NCI-H2081 treated with DMSO at 0.1 percent for 48 hours (cell line): Measurements from ENCODE around the gene SLC13A3.
"Not testable (repeated sequence)": the region's sequence is repeated elsewhere in the genome, so short reads cannot be mapped to it uniquely, and the experiment has no call there.

ENCODE experiments used
- DNase-seq: peaks from one replicate; lab custom pipeline; 2025; lab: John Stamatoyannopoulos, UW

SLC13A3 gene

GRCh38 chr20:46681032-46681854, 30.0 kb upstream of the SLC13A3 start:
- DNase-seq = peak; percentile 22

- DNase-seq = no peak
Measured at GRCh38 chr20:46680684-46681031, 29.4 kb upstream of the SLC13A3 start.

DNA sequence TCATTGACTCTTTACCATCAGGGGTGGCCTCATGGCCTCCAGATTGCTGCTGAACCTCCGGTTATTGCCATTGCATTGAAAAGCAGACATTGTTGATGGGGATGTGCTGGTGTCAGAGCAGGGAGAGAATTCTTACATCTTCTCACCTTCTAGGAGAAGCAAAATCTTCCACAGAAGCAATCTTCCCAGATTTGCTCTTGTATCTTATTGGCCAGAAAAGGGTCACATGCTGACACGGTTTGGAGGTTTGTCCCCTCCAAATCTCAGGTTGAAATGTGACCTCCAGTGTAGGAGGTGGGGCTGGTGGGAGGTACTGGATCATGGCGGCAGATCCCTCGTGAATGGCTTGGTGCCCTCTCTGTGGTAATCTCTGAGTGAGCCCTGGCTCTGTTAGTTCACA, 27.3 kb upstream of the SLC13A3 start:
- no peak for DNase-seq

DNA sequence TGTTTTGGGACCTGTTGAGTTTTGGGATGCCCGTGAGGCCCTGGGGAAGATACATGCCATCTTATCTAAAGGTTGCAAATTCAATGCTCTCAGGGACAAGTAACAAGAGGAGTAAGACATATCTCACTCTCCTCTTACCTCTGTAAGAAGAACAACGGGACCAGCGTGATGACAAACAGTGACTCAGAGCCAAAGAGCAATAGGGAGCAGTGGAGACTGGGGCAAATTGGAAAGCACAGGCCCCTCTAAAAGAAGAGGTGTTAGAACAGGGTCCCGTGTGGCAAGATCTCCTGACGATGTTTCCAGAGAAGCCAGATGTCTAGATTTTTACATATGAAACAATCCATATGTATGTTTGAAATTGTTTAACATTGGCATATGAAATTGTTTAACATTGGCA, 26.3 kb upstream of the SLC13A3 start:
- no peak for DNase-seq

DNA sequence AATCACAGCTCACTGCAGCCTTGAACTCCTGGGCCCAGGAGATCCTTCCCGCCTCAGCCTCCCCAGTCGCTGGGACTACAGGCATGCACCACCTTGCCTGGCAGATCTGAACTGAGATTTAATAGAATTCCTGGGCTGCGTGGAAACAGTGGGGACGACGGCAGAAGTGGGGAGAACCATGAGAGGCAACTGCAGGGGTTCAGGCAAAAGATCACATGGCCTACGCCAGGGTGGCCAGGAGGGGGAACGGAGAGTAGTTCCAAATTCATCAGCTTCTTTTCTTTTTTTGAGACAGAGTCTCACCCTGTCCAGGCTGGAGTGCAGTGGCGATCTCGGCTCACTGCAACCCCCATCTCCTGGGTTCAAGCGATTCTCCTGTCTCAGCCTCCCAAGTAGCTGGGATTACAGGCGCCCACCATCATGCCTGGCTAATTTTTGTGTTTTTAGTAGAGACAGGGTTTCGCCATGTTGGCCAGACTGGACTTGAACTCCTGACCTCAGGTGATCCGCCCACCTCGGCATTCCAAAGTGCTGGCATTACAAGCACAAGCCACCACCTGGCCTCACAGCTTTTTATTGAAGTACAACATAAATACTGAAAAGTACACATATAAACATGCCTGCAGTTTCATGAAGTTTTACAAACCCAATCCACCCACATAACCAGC, 25.5 kb upstream of the SLC13A3 start:
- not testable (repeated sequence) for DNase-seq

- no peak for DNase-seq
Measured at GRCh38 chr20:46674253-46675083, 23.2 kb upstream of the SLC13A3 start.

DNA sequence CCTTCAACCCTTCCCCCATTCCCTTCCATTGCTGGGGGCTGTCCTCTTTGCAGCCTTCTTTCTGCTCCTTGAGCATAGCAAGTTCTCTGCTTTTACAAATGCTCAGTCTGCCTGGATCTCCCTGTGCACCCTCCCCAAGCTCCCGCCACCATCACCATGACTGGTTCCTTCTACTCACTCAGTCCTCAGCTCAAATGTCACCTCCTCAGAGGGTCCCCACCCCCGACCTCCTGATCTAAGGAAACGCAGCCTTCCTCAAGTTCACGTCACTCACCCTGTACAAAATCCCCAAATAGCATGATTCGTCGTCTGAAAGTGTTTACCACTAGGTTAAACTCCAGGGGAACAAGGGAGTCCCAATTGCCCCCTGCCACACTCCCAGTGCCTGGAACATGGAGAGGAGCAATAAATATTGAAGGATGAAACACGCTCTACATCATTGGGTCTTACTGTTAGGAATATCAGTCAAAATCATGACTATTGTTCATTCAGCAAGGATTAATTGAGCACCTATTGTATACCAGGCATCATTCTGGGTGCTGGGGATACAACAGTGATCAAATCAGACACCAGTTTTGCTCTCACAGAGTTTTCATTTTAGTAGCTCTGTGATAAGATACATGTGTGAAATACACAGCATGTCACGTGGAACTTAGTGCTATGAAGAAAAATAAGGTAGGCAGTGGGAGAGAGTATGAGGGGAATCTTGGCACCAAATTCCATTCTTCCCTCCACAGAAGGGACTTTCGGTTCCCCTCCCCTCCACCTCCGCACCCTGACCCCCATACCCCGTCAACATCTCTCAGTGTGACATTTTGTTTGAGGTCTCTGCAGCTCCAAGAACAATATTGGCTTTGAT, 22.4 kb upstream of the SLC13A3 start:
- no peak for DNase-seq

GRCh38 chr20:46672543-46673148, 21.4 kb upstream of the SLC13A3 start:
- DNase-seq = no peak

DNA sequence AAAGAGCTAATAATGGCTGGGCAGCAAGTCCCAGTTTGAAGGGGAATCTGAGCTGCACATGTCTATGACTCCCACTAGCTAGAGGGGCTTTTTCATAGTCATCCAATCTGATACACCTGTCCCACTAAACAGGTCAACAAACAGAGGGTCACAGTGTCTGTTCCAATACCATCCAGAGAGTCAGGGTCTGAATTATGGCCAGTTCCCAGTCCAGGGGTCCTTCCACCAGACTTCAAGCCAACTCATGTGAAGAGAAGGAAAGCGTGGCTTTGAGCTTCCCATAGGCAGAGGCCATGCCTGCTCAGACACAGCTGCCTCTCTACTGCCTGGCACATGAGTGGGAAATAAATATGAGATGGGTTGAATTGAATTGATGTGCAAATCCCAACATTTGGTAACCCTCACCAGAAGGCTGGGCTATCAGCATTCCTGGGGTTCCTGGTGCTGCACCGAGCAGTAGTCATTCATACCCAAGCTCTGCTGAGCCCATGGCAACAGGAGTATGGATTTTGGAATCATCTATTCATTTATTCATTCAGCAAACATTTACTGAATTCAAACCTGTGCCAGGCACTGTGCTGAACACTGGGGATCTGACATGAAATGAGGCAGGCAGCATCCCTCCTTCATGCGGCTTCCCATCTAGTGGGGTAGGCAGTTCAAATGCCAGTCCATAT, 20.7 kb upstream of the SLC13A3 start:
- no peak for DNase-seq

DNA sequence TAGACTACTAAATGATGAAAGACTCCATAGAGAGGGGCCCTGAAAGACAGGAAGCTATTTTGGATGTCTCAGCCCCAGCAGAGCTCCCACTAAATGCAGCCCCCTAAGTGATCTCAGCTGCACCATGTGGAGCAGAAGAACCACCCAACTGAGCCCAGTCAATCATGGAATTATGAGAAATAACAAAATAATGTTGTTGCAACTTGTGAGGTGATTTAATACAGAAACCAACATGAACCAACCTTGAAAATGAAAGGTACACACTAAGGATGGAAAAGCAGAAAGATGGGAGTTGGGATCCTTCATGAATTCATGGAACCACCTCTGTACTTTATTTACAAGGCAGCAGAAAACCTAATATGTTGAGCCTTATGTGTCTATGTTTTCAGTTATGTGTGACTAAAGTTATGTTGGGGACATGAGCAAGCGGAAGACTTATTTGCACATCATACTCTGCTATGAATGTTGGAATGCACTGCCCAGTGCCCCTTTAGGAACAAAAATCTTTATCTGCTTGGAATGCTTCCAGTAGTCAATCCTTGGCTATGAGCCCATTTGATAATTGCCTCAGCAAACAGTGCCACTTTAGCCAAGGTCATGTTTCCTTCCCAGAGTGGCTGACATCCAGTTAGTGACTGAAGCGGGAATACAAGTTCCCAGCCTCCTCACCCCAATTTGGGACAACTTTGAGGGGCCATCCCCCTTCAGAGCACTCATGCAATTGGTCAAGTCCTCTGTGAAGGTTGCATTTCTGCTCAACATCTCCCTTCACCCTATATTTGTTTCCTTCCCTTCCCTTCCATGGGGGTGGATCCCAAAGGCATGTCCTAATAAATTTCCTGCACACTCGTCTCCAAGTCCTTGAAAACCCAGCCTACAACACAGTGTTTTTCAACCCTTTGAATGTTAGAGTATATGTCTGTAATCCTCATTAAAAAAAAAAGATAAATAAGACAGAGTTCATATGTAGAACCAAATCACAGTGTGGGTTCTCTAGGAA, 19.6 kb upstream of the SLC13A3 start:
- no peak for DNase-seq

GRCh38 chr20:46670228-46670584, 18.9 kb upstream of the SLC13A3 start:
- DNase-seq = no peak

- no peak for DNase-seq
Measured at GRCh38 chr20:46666818-46667515, 15.7 kb upstream of the SLC13A3 start.

GRCh38 chr20:46666306-46666705, 15.0 kb upstream of the SLC13A3 start:
- no peak for DNase-seq

DNA sequence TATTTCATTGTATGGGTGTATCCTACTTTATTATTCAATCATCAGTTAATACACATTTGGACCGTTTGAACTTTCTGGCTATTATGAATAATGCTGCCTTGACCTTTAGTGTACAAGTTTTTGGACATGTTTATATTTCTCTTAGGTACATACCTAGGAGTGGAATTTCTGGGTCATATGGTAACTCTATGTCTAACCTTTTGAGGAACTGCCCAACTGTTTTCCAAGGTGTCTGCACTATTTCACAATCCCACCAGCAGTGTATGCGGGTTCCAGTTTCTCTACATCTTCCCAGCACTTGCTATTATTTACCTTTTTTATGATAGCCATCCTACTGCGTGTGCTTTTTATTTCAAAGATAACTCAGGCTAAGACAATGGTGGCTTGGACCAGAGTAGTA, 14.3 kb upstream of the SLC13A3 start:
- no peak for DNase-seq

- DNase-seq = no peak
Measured at GRCh38 chr20:46663531-46663930, 12.3 kb upstream of the SLC13A3 start.

DNA sequence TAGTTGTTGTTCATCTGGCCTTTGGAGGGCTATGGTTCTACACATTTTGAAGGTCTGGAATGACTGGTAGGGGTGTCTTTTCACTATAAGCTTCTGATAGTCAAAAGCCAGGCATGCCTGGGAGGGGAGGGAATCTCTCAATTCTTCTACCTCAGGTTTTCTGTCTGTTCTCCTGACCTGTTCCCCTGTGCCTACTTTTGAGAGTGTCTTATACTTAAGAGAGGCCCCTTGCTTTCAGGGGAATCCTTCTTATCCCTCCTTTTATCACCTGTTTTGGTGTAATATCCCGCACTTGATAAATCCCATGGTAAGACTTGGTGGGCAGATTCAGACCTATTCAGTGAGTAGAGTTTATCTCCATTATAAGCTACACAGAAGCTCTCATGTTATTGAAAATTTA, 10.4 kb upstream of the SLC13A3 start:
- no peak for DNase-seq

DNA sequence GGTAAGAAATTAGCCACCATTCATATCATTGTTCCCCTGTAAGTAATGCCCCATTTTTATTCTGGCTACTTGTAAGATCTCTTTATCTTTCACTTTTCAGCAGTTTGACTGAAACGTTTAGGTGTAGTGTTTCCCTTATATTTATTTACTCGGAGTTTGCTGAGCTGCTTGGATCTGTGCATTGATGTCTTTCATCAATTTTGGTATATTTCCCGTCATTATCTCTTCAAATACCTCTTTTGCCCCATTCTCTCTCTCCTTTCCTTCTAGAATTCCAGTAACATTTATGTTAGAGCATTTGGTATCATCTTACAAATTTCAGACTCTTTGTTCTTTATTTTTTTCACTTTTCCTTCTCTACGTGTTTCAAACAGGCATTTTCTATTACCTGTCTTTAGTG, 9.2 kb upstream of the SLC13A3 start:
- DNase-seq = no peak

DNA sequence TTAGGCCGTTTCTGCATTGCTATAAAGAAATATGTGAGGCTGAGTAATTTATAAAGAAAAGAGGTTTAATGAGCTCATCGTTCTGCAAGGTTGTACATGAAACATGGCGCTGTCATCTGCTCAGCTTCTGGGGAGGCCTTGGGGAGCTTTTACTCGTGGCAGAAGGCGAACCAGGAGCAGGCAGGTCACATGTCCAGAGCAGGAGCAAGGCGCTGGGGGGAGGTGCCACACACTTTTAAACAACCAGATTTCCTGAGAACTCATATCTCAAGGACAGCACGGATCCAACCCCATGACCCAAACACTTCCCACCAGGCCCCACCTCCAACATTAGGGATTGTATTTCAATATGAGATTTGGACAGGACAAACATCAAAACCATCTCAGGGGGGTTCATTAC, 6.4 kb upstream of the SLC13A3 start:
- no peak for DNase-seq

- DNase-seq = no peak
Measured at GRCh38 chr20:46657137-46657536, 5.9 kb upstream of the SLC13A3 start.
